ENCODE measurements around the gene COL13A1.
A peak's percentile ranks its signal among the peaks of the same experiment; 100 is the strongest.

The COL13A1 gene

GRCh38 chr10:69973678-69974077, 172.0 kb downstream of the COL13A1 start:
- Histone ChIP-seq H3K36me3 (no peaks in the 10 kb centered on the region), H3K9me3 (replicated peaks in 1 of 11) (peaks cover 7 to 21% (median 10%) of the 10 kb centered on the region in 11 experiments; a peak in 12 of 22 replicates), H3K4me3 (no peak overlapping the region), H3K4me2 (no peak overlapping the region), H3K27ac (no peak overlapping the region), H3K9ac (no peak overlapping the region), H3K4me1 (peaks cover 6 to 9% (median 7%) of the 10 kb centered on the region in 10 experiments), H4K20me1 (no peaks in the 10 kb centered on the region), H3K27me3 (no peaks in the 10 kb centered on the region)
- no peak for TF ChIP-seq Cebpa-rat (IDR thresholded peaks at IDR 0.05)

DNA sequence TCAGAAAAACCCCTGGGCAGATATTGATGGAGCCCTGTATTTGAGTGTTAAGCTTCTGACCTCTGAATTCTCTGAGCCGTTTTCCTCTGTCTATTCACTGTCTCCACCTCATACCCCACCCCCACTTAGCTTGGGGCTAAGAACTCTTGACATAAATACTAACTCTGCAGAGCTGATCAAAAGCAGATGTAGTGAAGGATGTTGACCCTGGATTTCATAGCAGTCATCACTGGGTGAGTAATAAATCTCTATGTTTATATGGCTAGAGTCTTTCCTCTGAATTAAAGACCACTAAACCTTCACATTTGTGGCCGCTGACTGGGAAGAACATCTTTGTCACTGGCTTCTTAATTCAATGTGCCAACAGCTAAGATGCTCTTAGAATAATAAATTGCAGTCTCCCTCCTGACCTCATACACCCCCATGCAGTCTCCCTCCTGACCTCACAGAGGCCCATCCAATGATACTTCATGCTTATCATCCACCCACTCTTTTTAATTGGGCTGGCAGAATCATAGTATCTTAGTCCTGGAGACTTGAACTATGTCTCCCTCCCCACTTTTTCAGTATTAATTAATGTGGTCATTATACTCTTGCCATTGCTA, 172.9 kb downstream of the COL13A1 start:
- H3K4me3 ChIP-seq, result no peak overlapping the region
- peaks cover 6 to 9% (median 7%) of the 10 kb centered on the region in 10 experiments for H3K4me1 ChIP-seq
- peaks cover 13 to 28% (median 17%) of the 10 kb centered on the region in 11 experiments for H3K9me3 ChIP-seq (replicated peaks in 1 of 11)
- TF ChIP-seq Cebpa-rat (IDR thresholded peaks at IDR 0.05), result no peak
- no peak overlapping the region for H3K27ac ChIP-seq
- H3K9ac ChIP-seq, result no peak overlapping the region
- no peaks in the 10 kb centered on the region for H3K36me3 ChIP-seq
- H3K4me2 ChIP-seq, result no peak overlapping the region
- H4K20me1 ChIP-seq, result no peaks in the 10 kb centered on the region
- no peaks in the 10 kb centered on the region for H3K27me3 ChIP-seq

- H3K27me3 ChIP-seq, result no peaks in the 10 kb centered on the region
- no peaks in the 10 kb centered on the region for H4K20me1 ChIP-seq
- no peak overlapping the region for H3K9ac ChIP-seq
- peaks cover 0 to 6% (median 0%) of the 10 kb centered on the region in 11 experiments; a peak in 1 of 22 replicates for H3K36me3 ChIP-seq
- no peak for TF ChIP-seq Cebpa-rat (IDR thresholded peaks at IDR 0.05)
- no peak overlapping the region; a peak in 1 of 20 replicates for H3K4me3 ChIP-seq
- peaks cover 6 to 9% (median 7%) of the 10 kb centered on the region in 10 experiments for H3K4me1 ChIP-seq
- H3K9me3 ChIP-seq (replicated peaks in 1 of 11), result peaks cover 36 to 51% (median 39%) of the 10 kb centered on the region in 11 experiments
- H3K4me2 ChIP-seq, result peak overlapping the region; percentile 16 to 62 (median 47); a peak in 20 of 22 replicates
- no peak overlapping the region for H3K27ac ChIP-seq
These were observed 175.3 kb downstream of the COL13A1 start for GRCh38 chr10:69976795-69977546.

- no peak for TF ChIP-seq Cebpa-rat (IDR thresholded peaks at IDR 0.05)
- Histone ChIP-seq H3K27ac (no peak overlapping the region), H3K4me1 (peaks cover 6 to 18% (median 13%) of the 10 kb centered on the region in 10 experiments), H3K27me3 (no peaks in the 10 kb centered on the region), H3K4me2 (no peak overlapping the region), H3K9me3 (replicated peaks in 1 of 11) (peaks cover 38 to 56% (median 45%) of the 10 kb centered on the region in 11 experiments), H4K20me1 (no peaks in the 10 kb centered on the region), H3K4me3 (no peak overlapping the region), H3K36me3 (peaks cover 0 to 6% (median 0%) of the 10 kb centered on the region in 11 experiments; a peak in 1 of 22 replicates), H3K9ac (no peak overlapping the region)
These were observed 177.5 kb downstream of the COL13A1 start for GRCh38 chr10:69979174-69979573.

DNA sequence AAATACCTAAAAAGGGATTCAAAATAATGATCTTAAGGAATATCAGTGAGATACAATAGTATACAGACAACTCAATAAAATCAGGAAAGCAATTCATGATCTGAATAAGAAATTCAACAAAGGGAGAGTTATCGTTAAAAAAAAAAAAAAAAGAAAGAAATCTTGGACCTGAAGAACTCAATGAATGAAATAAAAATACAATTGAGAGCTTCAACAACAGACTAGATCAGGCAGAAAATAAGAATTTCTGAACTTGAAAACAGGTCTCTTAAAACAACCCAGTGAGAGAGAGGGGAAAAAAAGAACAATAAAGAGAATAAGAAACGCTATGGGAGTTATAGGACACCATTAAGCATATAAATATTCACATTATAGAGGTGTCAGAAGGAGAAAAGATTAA, 179.0 kb downstream of the COL13A1 start:
- H3K4me3 ChIP-seq, result no peak overlapping the region
- no peaks in the 10 kb centered on the region for H3K27me3 ChIP-seq
- no peak for TF ChIP-seq Cebpa-rat (IDR thresholded peaks at IDR 0.05)
- no peak overlapping the region for H3K27ac ChIP-seq
- H3K4me2 ChIP-seq, result no peak overlapping the region
- peaks cover 6 to 18% (median 13%) of the 10 kb centered on the region in 10 experiments for H3K4me1 ChIP-seq
- peaks cover 0 to 6% (median 0%) of the 10 kb centered on the region in 11 experiments; a peak in 1 of 22 replicates for H3K36me3 ChIP-seq
- H3K9ac ChIP-seq, result no peak overlapping the region
- no peaks in the 10 kb centered on the region for H4K20me1 ChIP-seq
- peaks cover 38 to 56% (median 45%) of the 10 kb centered on the region in 11 experiments for H3K9me3 ChIP-seq (replicated peaks in 1 of 11)

- H4K20me1 ChIP-seq, result no peaks in the 10 kb centered on the region
- peaks cover 0 to 2% (median 0%) of the 10 kb centered on the region in 10 experiments; a peak in 2 of 20 replicates for H3K4me1 ChIP-seq
- no peak for TF ChIP-seq Cebpa-rat (IDR thresholded peaks at IDR 0.05)
- H3K9me3 ChIP-seq (replicated peaks in 1 of 11), result no peaks in the 10 kb centered on the region
- H3K36me3 ChIP-seq, result no peaks in the 10 kb centered on the region
- no peak overlapping the region for H3K4me3 ChIP-seq
- no peak overlapping the region for H3K9ac ChIP-seq
- no peaks in the 10 kb centered on the region for H3K27me3 ChIP-seq
- H3K4me2 ChIP-seq, result no peak overlapping the region
- no peak overlapping the region for H3K27ac ChIP-seq
These were observed 186.4 kb downstream of the COL13A1 start for GRCh38 chr10:69988094-69988493.

GRCh38 chr10:69991151-69991550, 189.4 kb downstream of the COL13A1 start:
- H3K4me1 ChIP-seq, result no peaks in the 10 kb centered on the region
- H3K9me3 ChIP-seq (replicated peaks in 1 of 11), result peaks cover 0 to 7% (median 4%) of the 10 kb centered on the region in 11 experiments; a peak in 4 of 22 replicates
- no peaks in the 10 kb centered on the region for H4K20me1 ChIP-seq
- H3K36me3 ChIP-seq, result no peaks in the 10 kb centered on the region
- no peak overlapping the region for H3K9ac ChIP-seq
- no peak overlapping the region for H3K4me2 ChIP-seq
- no peak for TF ChIP-seq Cebpa-rat (IDR thresholded peaks at IDR 0.05)
- H3K4me3 ChIP-seq, result no peak overlapping the region
- H3K27ac ChIP-seq, result no peak overlapping the region
- H3K27me3 ChIP-seq, result no peaks in the 10 kb centered on the region

- H3K27me3 ChIP-seq, result no peaks in the 10 kb centered on the region
- no peak overlapping the region for H3K27ac ChIP-seq
- H3K4me3 ChIP-seq, result no peak overlapping the region
- peaks cover 0 to 7% (median 4%) of the 10 kb centered on the region in 11 experiments; a peak in 4 of 22 replicates for H3K9me3 ChIP-seq (replicated peaks in 1 of 11)
- no peaks in the 10 kb centered on the region for H4K20me1 ChIP-seq
- no peaks in the 10 kb centered on the region for H3K4me1 ChIP-seq
- no peak overlapping the region for H3K9ac ChIP-seq
- no peak overlapping the region for H3K4me2 ChIP-seq
- no peak for TF ChIP-seq Cebpa-rat (IDR thresholded peaks at IDR 0.05)
- no peaks in the 10 kb centered on the region for H3K36me3 ChIP-seq
These were observed 192.6 kb downstream of the COL13A1 start for GRCh38 chr10:69994262-69994661.

- no peak for TF ChIP-seq Cebpa-rat (IDR thresholded peaks at IDR 0.05)
- H3K9ac ChIP-seq, result no peak overlapping the region
- H3K4me1 ChIP-seq, result no peaks in the 10 kb centered on the region
- peaks cover 0 to 7% (median 4%) of the 10 kb centered on the region in 11 experiments; a peak in 4 of 22 replicates for H3K9me3 ChIP-seq (replicated peaks in 1 of 11)
- no peak overlapping the region for H3K4me2 ChIP-seq
- no peaks in the 10 kb centered on the region for H3K36me3 ChIP-seq
- H3K27me3 ChIP-seq, result no peaks in the 10 kb centered on the region
- no peak overlapping the region for H3K27ac ChIP-seq
- no peak overlapping the region for H3K4me3 ChIP-seq
- H4K20me1 ChIP-seq, result no peaks in the 10 kb centered on the region
These were observed 194.9 kb downstream of the COL13A1 start for GRCh38 chr10:69996611-69997010.
